Colonic mucosa (tissue), 4 donors: ENCODE results near the gene REM2. TPM values are rescaled to one million over a fixed set of nuclear protein-coding genes. Genes with fewer than 3 reads are reported as not detected.

Experiments used
- DNase-seq: peaks from one replicate; pipeline ENCODE4 v3.0.0-alpha.2; 2020
- H3K27ac ChIP-seq: fragments of 200-600 bp; one replicate; pipeline ENCODE4 v1.8.0; 2021
- H3K27me3 ChIP-seq: fragments of 200-600 bp; one replicate; pipeline ENCODE4 v1.8.0; 2021
- H3K36me3 ChIP-seq: fragments of 200-600 bp; one replicate; pipeline ENCODE4 v1.8.0; 2021
- H3K4me1 ChIP-seq: fragments of 200-600 bp; one replicate; pipeline ENCODE4 v1.8.0; 2021; ENCODE audit warnings: mild to moderate bottlenecking
- H3K4me3 ChIP-seq: fragments of 200-600 bp; one replicate; pipeline ENCODE4 v1.8.0; 2021
- H3K9ac ChIP-seq, 2 donors: one replicate each; pipeline ENCODE4 v1.7.0; 2013; ENCODE audit warnings: control low read depth in 2 of 2, low read depth in 2 of 2, low read length in 2 of 2
- H3K9me3 ChIP-seq: fragments of 200-600 bp; one replicate; pipeline ENCODE4 v1.8.0; 2021
- intact Hi-C: fragments of 100-400 bp; cut with DNase I; formaldehyde crosslinking; loops from one replicate; pipeline ENCODE4 v1.14.1; 2022
- total RNA-seq, 2 donors: library from RNA; stranded (reverse); fragmentation: NEBNext Ultra II Directional in 1 of 2; extraction: Animal tissue kit (Norgen Biotek cat#: 25700) in 1 of 2; gene quantifications; one replicate each; pipeline ENCODE4 v1.2.1, GENCODE V29; 2021
- TF ChIP-seq, protein P1 (sequence below): fragments of 200-600 bp; IDR thresholded peaks from one replicate; pipeline ENCODE4 v1.8.0; 2022; ENCODE audit warnings: antibody characterized with exemption, mild to moderate bottlenecking
- donor health status: healthy.
- donor health status: DM: no; HTN: no; CAD: no.
- donor health status: DM: no; HTN: no; CAD: no.

REM2 gene
- total RNA-seq, 2 donors from 2014 or later = 0.24 to 0.30 TPM

GRCh38 chr14:22932146-22932545 is 49.1 kb downstream of the REM2 start:
- Histone ChIP-seq H3K27me3 (no peaks in the 10 kb centered on the region), H3K9me3 (no peaks in the 10 kb centered on the region), H3K27ac (no peak overlapping the region), H3K36me3 (no peaks in the 10 kb centered on the region), H3K9ac (no peak overlapping the region), H3K4me1 (no peaks in the 10 kb centered on the region), H3K4me3 (no peak overlapping the region)
- intact Hi-C loops = no loop called here
- TF ChIP-seq, protein P1, sequence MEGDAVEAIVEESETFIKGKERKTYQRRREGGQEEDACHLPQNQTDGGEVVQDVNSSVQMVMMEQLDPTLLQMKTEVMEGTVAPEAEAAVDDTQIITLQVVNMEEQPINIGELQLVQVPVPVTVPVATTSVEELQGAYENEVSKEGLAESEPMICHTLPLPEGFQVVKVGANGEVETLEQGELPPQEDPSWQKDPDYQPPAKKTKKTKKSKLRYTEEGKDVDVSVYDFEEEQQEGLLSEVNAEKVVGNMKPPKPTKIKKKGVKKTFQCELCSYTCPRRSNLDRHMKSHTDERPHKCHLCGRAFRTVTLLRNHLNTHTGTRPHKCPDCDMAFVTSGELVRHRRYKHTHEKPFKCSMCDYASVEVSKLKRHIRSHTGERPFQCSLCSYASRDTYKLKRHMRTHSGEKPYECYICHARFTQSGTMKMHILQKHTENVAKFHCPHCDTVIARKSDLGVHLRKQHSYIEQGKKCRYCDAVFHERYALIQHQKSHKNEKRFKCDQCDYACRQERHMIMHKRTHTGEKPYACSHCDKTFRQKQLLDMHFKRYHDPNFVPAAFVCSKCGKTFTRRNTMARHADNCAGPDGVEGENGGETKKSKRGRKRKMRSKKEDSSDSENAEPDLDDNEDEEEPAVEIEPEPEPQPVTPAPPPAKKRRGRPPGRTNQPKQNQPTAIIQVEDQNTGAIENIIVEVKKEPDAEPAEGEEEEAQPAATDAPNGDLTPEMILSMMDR = no peak
- no peak for DNase-seq

DNA sequence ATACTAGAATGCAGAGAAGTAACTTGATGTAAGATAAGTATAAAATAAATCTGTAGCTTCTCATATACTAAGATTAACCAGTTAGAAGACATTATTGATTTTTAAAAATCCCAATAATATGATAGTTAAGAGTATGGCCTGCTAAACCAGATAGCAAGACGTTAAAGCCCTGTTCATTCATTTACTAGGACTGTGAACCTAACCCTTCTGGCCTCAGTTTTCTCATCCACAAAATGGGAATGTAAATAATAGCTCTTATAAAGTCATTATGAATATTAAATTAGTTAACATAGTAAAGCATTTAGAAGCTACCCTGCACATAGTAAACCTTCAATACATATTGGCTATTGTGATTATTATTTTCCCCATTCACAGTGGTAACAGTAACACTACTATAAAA is 52.1 kb downstream of the REM2 start:
- H3K36me3 ChIP-seq = no peaks in the 10 kb centered on the region
- H3K27ac ChIP-seq = no peak overlapping the region
- H3K9ac ChIP-seq = no peak overlapping the region
- H3K4me1 ChIP-seq = no peaks in the 10 kb centered on the region
- intact Hi-C loops = no loop called here
- no peaks in the 10 kb centered on the region for H3K9me3 ChIP-seq
- DNase-seq = no peak
- no peaks in the 10 kb centered on the region for H3K27me3 ChIP-seq
- no peak overlapping the region for H3K4me3 ChIP-seq
- TF ChIP-seq, protein P1 = no peak

Other genes with a start within 250 kb of the REM2 start
- gene OR6J1, start 238.9 kb upstream of the REM2 start, total RNA-seq = not detected
- 100 to 1,000 TPM; 110 to 115 TPM for gene OXA1L, start 116.5 kb upstream of the REM2 start, total RNA-seq
- gene SLC7A7, start 67.8 kb upstream of the REM2 start, total RNA-seq = 1 to 10 TPM; 2.7 to 7.0 TPM
- 100 to 1,000 TPM in 1 of 2 donors, 10 to 100 TPM in 1; 79.1 to 156 TPM for gene MRPL52, start 53.3 kb upstream of the REM2 start, total RNA-seq
- gene MMP14, start 46.6 kb upstream of the REM2 start, total RNA-seq = 10 to 100 TPM; 59.1 to 82.8 TPM
- gene LRP10, start 11.5 kb upstream of the REM2 start, total RNA-seq = 100 to 1,000 TPM; 204 to 222 TPM
- gene RBM23, start 35.9 kb downstream of the REM2 start, total RNA-seq = 10 to 100 TPM; 66.8 to 67.7 TPM
- gene PRMT5, start 46.2 kb downstream of the REM2 start, total RNA-seq = 10 to 100 TPM; 39.3 to 86.4 TPM
- 10 to 100 TPM; 36.6 to 54.1 TPM for gene HAUS4, start 73.9 kb downstream of the REM2 start, total RNA-seq
- 1 to 10 TPM; 4.1 to 6.7 TPM for gene AJUBA, start 99.3 kb downstream of the REM2 start, total RNA-seq
- 10 to 100 TPM in 1 of 2 donors, 1 to 10 TPM in 1; 8.8 to 14.5 TPM for gene C14orf93, start 126.9 kb downstream of the REM2 start, total RNA-seq
- 100 to 1,000 TPM in 1 of 2 donors, 10 to 100 TPM in 1; 99.7 to 137 TPM for gene PSMB5, start 151.7 kb downstream of the REM2 start, total RNA-seq
- gene PSMB11, start 159.0 kb downstream of the REM2 start, total RNA-seq = not detected
- 10 to 100 TPM in 1 of 2 donors, 1 to 10 TPM in 1; 4.4 to 11.4 TPM for gene CDH24, start 174.3 kb downstream of the REM2 start, total RNA-seq
- 100 to 1,000 TPM in 1 of 2 donors, 10 to 100 TPM in 1; 99.4 to 154 TPM for gene ACIN1, start 211.9 kb downstream of the REM2 start, total RNA-seq
- gene C14orf119, start 212.3 kb downstream of the REM2 start, total RNA-seq = 10 to 100 TPM; 56.2 to 59.2 TPM
- not detected for gene CIROP, start 221.8 kb downstream of the REM2 start, total RNA-seq
- not detected for gene CEBPE, start 236.0 kb downstream of the REM2 start, total RNA-seq